ENCODE data around the gene CSTA.

DNA sequence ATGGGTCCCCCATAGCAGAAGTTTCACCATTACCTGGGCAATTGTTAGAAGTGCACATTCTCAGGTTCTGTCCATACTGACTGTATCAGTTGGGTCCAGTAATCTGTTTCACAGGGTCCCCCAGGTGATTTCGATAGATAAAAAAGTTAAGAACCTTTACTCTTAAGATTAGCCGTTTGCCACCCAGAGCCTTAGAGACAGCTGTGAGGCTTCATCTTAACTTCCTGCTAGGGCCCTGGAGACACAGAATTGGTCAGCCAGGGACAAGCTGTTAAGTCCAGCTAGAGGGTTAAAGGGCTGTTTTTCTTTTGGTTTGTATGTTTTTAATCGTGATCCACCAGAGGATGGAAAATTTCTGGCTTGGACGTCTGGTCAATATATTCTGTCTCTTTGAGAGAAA is 65.6 kb downstream of the CSTA start:
- TF ChIP-seq, protein P1, sequence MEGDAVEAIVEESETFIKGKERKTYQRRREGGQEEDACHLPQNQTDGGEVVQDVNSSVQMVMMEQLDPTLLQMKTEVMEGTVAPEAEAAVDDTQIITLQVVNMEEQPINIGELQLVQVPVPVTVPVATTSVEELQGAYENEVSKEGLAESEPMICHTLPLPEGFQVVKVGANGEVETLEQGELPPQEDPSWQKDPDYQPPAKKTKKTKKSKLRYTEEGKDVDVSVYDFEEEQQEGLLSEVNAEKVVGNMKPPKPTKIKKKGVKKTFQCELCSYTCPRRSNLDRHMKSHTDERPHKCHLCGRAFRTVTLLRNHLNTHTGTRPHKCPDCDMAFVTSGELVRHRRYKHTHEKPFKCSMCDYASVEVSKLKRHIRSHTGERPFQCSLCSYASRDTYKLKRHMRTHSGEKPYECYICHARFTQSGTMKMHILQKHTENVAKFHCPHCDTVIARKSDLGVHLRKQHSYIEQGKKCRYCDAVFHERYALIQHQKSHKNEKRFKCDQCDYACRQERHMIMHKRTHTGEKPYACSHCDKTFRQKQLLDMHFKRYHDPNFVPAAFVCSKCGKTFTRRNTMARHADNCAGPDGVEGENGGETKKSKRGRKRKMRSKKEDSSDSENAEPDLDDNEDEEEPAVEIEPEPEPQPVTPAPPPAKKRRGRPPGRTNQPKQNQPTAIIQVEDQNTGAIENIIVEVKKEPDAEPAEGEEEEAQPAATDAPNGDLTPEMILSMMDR (IDR thresholded peaks at IDR 0.05; ENCODE audit: poor library complexity, severe bottlenecking) = no peak
- no peak for TF ChIP-seq RAD21 (conservative IDR thresholded peaks at IDR 0.05)
